NCI-H345 treated with DMSO at 0.1 percent for 48 hours (cell line): Measurements from ENCODE around the gene ZBTB20.

Experiments
- DNase-seq: peaks from one replicate; lab custom pipeline; 2025; ENCODE audit not compliant: unreplicated experiment; lab: John Stamatoyannopoulos, UW

ZBTB20 gene

GRCh38 chr3:114642951-114643741 is 503.9 kb downstream of the ZBTB20 start:
- DNase-seq: no peak

DNA sequence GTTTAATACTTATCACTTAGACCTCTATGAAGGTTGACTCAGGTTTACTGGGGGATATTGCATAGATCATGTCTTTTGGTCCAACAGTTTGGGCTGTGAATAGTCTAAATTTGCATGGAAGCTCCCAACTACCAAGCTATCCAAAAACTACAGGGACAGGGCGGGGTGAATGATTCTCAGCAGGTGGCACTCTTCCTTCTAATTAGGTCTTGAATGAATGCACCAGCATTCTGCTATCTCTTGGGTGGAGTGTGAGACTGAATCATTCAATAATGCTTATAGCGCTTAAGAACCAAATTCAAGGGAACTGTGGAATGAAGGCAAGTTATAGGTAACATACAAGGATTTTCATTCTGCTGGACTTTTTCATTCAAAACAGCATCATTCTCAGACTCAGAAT is 507.0 kb downstream of the ZBTB20 start:
- no peak for DNase-seq

- DNase-seq: no peak
Measured at GRCh38 chr3:114639171-114639570, 507.9 kb downstream of the ZBTB20 start.

DNA sequence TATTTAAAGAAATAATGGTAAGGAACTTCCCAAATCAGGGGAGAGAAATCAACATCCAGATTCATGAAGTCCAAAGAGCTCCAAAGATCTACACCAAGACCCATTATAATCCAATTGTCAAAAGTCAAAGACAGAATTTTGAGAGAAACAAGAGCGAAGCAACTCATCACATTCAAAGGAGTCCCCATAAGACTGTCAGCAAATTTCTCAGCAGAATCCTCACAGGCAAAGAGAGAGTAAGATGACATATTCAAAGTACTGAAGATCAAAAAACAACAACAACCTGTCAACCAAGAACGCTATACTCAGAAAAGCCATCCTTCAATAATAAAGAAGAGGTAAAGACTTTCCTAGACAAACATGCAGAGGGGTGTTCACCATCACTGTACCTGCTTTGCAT is 511.2 kb downstream of the ZBTB20 start:
- no peak for DNase-seq

- DNase-seq: no peak
Measured at GRCh38 chr3:114634635-114635034, 512.5 kb downstream of the ZBTB20 start.

GRCh38 chr3:114632757-114633424 is 514.2 kb downstream of the ZBTB20 start:
- no peak for DNase-seq

DNA sequence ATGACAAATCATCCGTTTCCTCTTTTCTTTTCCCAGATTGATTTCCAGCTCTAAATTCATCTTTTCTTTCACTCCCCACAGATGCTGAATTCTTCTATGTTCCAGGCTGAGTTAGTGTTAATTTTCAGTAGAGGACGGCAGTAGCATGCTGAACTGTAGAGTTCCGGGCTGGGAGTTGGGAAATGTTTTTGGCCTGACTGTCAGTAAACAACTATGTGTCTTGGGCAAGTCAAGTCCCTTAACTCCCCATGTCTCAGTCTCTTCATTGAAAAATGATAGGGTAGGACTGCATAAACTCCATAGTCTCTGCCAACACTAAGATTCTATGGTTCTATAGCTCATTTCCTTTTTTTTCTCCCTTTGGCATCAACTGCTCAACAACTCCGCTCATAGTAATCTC is 519.3 kb downstream of the ZBTB20 start:
- DNase-seq: no peak

GRCh38 chr3:114626751-114627150 is 520.3 kb downstream of the ZBTB20 start:
- DNase-seq: no peak

GRCh38 chr3:114624571-114625181 is 522.4 kb downstream of the ZBTB20 start:
- DNase-seq: no peak

GRCh38 chr3:114624047-114624445 is 523.0 kb downstream of the ZBTB20 start:
- no peak for DNase-seq

DNA sequence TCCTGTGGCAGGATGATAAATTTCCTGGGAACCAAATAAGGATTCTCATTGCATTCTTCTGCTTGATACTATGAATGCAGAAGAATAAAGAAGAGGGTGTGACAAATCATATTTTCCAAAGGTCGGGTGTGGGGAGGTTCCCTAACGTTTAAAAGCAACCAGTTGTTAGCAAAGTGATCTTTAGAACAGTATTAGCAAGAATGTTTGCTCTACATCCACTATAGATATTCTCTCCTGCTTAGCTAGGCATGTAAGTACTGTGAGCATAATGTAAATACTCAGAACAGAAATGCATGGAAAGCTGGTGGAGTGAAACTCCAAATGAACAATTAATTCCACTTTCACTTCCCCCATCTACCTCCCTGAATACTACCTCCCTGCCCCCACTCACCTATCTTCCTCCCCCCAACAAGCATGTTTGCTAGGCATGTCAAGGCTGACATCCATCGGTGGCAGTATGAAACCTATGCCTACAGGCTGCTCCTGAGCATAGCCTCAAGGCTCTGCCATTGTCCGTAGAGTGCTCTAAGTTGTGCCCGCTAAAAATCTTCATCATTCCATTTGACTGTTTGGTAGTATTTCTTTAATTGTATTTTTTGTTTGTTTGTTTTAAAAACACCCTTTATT is 523.6 kb downstream of the ZBTB20 start:
- DNase-seq: no peak

DNA sequence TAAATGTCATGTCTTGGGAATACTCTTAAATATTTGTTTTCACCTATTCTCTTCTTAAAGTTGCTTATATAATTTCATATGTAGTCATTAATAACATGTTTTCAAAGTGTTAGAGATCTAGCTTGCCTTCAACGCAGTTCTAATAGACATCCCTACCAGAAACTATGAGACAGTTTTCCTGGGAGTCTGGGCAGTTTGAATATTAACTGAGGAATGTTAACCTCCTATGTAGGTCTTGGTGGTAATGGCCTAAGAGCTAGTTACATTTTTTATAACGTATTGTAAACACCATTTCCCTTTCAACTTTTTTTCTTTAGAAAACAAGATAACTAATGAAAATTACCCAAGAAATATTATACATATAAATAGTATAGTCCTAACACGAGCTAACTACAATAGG is 525.1 kb downstream of the ZBTB20 start:
- DNase-seq: no peak

GRCh38 chr3:114619771-114620170 is 527.3 kb downstream of the ZBTB20 start:
- DNase-seq: no peak

DNA sequence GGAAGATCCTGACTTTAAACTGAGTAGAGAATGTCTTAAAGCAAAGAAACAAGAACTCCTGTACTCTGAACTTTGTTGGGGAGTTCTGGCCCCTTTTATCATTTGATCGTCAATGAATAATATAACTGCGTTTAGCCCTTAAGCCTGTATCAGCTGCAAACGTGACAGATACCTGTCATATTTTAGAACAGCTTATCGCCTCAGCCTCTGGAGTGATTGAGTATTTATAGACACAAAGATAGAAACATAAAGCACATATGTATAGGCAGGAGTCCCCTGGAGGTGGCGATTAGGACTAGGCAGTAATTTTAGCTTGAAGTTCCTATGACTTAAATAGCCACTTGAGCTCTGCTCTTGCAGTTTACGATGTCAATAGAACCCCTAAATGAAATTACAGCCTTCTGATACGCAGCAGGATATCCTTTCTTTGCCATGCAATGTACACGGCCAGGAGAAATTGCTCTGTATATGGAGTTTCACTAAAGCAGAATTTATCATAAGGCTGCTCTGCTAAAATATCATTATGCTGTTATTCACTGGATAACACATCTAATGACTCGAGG is 531.5 kb downstream of the ZBTB20 start:
- no peak for DNase-seq

DNA sequence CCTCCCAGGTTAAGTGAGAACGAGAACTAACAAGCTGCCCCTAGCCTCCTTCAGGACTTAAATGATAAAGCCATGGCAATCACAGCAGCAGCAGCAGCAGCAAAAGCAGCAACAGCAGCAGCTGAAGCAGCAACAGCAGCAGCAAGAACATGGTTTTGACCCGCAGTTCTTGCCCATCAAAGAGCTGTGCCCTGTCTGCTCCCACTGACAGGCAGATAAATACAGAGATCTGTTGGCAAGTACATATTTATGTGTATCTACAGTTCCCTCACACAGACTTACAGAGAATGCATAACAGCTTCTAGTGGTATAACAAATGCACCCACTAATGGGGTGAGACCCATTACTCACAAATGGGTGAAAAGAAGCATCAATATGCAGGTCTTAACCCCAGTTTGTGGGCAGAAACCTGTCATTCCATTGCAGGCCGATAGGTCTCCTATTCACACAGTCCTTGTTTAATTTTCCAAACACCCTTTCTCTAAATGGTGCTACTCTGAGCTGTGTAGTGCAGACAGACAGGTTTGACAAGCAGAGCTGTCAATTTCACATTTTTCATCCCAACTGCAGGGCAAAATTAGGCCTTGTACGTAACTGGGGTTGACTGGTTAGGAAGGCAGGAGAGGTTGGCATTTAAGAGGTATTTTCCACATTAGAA is 537.0 kb downstream of the ZBTB20 start:
- no peak for DNase-seq

- DNase-seq: no peak
Measured at GRCh38 chr3:114608293-114608692, 538.8 kb downstream of the ZBTB20 start.

DNA sequence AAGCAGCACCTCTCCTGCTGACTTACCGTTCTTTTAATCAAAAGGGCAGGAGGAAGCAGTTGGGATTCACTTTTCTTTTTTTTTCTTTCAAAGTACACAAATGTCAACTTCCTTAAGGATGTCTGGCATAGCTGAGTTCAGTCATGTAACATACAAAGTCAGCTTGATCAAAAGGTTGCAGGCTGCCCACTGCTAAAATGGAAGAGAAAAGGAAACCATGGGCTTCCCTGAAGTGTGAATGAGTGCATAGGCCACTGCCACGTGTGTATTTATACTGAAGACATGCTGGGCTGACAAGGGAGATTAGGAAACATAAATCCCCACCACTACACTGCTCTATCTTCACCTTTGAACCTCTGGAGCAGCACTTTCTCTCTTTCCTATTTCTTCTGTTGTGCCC is 540.8 kb downstream of the ZBTB20 start:
- DNase-seq: no peak

- no peak for DNase-seq
Measured at GRCh38 chr3:114600571-114600970, 546.5 kb downstream of the ZBTB20 start.

DNA sequence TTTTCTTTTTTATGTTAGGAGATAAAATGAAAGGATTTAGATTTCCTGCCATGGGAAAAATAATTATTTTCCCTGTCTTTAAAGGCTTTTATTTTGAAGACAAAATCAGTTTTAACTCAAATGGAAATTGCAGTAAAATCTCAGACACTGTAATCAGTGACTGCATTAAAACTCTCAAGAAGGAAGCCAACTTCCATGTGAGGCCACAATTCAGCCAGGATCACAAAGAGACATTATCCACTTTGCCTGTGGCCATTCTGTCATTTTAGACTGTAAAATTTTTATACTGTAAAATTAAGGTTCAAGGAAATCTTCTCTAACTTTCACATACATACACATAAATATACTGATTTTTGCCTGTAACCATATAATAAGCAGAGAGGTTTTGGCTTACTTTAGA is 549.2 kb downstream of the ZBTB20 start:
- DNase-seq: no peak

- no peak for DNase-seq
Measured at GRCh38 chr3:114597012-114597411, 550.1 kb downstream of the ZBTB20 start.

GRCh38 chr3:114596147-114596546 is 550.9 kb downstream of the ZBTB20 start:
- no peak for DNase-seq
